ENCODE results near the gene CDH4. TPM values are rescaled to one million over a fixed set of nuclear protein-coding genes. Genes with fewer than 3 reads are reported as not detected.

The CDH4 gene
- total RNA-seq, 3 donors from 2014 or later (not counting 1 experiment from before 2014, with no cell fraction given) = 0.18 TPM; not detected in 2

- H3K27me3 ChIP-seq (ENCODE audit: control insufficient read depth, insufficient read depth, low read length) = peaks cover 6% of the 10 kb centered on the region
- no peak for DNase-seq
- H3K36me3 ChIP-seq (ENCODE audit: control insufficient read depth, insufficient read depth, low read length) = no peaks in the 10 kb centered on the region
- no peak overlapping the region for H3K4me3 Mint-ChIP-seq
- no peak overlapping the region for H3K27ac ChIP-seq (ENCODE audit: low read length)
- 91% methylated on average over 4 of the region's 4 CpGs for WGBS (ENCODE audit: insufficient coverage)
- H3K4me3 ChIP-seq (ENCODE audit: low read length) = no peak overlapping the region
- no peak overlapping the region for H3K27ac Mint-ChIP-seq
- H3K4me1 ChIP-seq (ENCODE audit: control insufficient read depth, insufficient read depth, low read length) = no peaks in the 10 kb centered on the region
- ATAC-seq = no peak
- H3K27me3 Mint-ChIP-seq (ENCODE audit: low read depth in 2 of 2) = peaks cover 47 to 70% of the 10 kb centered on the region in 2 donors
- no peaks in the 10 kb centered on the region for H3K9me3 Mint-ChIP-seq
- no peaks in the 10 kb centered on the region for H3K4me1 Mint-ChIP-seq
- H3K9me3 ChIP-seq (ENCODE audit: control insufficient read depth, insufficient read depth, low read length) = no peaks in the 10 kb centered on the region
- H3K36me3 Mint-ChIP-seq = no peaks in the 10 kb centered on the region
- TF ChIP-seq, protein P1, sequence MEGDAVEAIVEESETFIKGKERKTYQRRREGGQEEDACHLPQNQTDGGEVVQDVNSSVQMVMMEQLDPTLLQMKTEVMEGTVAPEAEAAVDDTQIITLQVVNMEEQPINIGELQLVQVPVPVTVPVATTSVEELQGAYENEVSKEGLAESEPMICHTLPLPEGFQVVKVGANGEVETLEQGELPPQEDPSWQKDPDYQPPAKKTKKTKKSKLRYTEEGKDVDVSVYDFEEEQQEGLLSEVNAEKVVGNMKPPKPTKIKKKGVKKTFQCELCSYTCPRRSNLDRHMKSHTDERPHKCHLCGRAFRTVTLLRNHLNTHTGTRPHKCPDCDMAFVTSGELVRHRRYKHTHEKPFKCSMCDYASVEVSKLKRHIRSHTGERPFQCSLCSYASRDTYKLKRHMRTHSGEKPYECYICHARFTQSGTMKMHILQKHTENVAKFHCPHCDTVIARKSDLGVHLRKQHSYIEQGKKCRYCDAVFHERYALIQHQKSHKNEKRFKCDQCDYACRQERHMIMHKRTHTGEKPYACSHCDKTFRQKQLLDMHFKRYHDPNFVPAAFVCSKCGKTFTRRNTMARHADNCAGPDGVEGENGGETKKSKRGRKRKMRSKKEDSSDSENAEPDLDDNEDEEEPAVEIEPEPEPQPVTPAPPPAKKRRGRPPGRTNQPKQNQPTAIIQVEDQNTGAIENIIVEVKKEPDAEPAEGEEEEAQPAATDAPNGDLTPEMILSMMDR (IDR thresholded peaks at IDR 0.05) = no peak
- intact Hi-C loops (cut with micrococcal nuclease) = no loop called here
These were observed 2.4 kb upstream of the CDH4 start for GRCh38 chr20:61249626-61250025.

- no peak overlapping the region for H3K27ac ChIP-seq (ENCODE audit: low read length)
- H3K9me3 Mint-ChIP-seq = no peaks in the 10 kb centered on the region
- H3K27ac Mint-ChIP-seq = no peak overlapping the region
- H3K4me3 ChIP-seq (ENCODE audit: low read length) = no peak overlapping the region
- WGBS (ENCODE audit: insufficient coverage) = 2% methylated on average over 87 of the region's 87 CpGs
- peaks cover 54 to 73% of the 10 kb centered on the region in 2 donors for H3K27me3 Mint-ChIP-seq (ENCODE audit: low read depth in 2 of 2)
- no peaks in the 10 kb centered on the region for H3K4me1 ChIP-seq (ENCODE audit: control insufficient read depth, insufficient read depth, low read length)
- ATAC-seq = no peak
- H3K36me3 Mint-ChIP-seq = no peaks in the 10 kb centered on the region
- no peak overlapping the region for H3K4me3 Mint-ChIP-seq
- no peak for DNase-seq
- H3K9me3 ChIP-seq (ENCODE audit: control insufficient read depth, insufficient read depth, low read length) = no peaks in the 10 kb centered on the region
- intact Hi-C loops (cut with micrococcal nuclease) = no loop called here
- TF ChIP-seq, protein P1 (IDR thresholded peaks at IDR 0.05) = no peak
- H3K36me3 ChIP-seq (ENCODE audit: control insufficient read depth, insufficient read depth, low read length) = no peaks in the 10 kb centered on the region
- H3K4me1 Mint-ChIP-seq = no peaks in the 10 kb centered on the region
- peaks cover 6% of the 10 kb centered on the region for H3K27me3 ChIP-seq (ENCODE audit: control insufficient read depth, insufficient read depth, low read length)
These were observed 671 bp downstream of the CDH4 start for GRCh38 chr20:61252601-61253263.

- intact Hi-C loops (cut with micrococcal nuclease) = no loop called here
- Histone ChIP-seq H3K27ac (ENCODE audit: low read length) (no peak overlapping the region), H3K4me3 (ENCODE audit: low read length) (no peak overlapping the region), H3K36me3 (ENCODE audit: control insufficient read depth, insufficient read depth, low read length) (no peaks in the 10 kb centered on the region), H3K4me1 (ENCODE audit: control insufficient read depth, insufficient read depth, low read length) (no peaks in the 10 kb centered on the region), H3K9me3 (ENCODE audit: control insufficient read depth, insufficient read depth, low read length) (no peaks in the 10 kb centered on the region), H3K27me3 (ENCODE audit: control insufficient read depth, insufficient read depth, low read length) (peaks cover 6% of the 10 kb centered on the region)
- no peaks in the 10 kb centered on the region for H3K36me3 Mint-ChIP-seq
- no peaks in the 10 kb centered on the region for H3K9me3 Mint-ChIP-seq
- peaks cover 50 to 68% of the 10 kb centered on the region in 2 donors for H3K27me3 Mint-ChIP-seq (ENCODE audit: low read depth in 2 of 2)
- ATAC-seq (peak in 1 of 3 donors; percentile 34), DNase-seq (no peak)
- H3K4me3 Mint-ChIP-seq = no peak overlapping the region
- H3K4me1 Mint-ChIP-seq = no peaks in the 10 kb centered on the region
- TF ChIP-seq, protein P1 (IDR thresholded peaks at IDR 0.05) = no peak
- 2% methylated on average over 51 of the region's 51 CpGs for WGBS (ENCODE audit: insufficient coverage)
- no peak overlapping the region for H3K27ac Mint-ChIP-seq
These were observed 1.2 kb downstream of the CDH4 start for GRCh38 chr20:61253264-61253639.
